ENCODE data around the gene HYI.

HYI gene

DNA sequence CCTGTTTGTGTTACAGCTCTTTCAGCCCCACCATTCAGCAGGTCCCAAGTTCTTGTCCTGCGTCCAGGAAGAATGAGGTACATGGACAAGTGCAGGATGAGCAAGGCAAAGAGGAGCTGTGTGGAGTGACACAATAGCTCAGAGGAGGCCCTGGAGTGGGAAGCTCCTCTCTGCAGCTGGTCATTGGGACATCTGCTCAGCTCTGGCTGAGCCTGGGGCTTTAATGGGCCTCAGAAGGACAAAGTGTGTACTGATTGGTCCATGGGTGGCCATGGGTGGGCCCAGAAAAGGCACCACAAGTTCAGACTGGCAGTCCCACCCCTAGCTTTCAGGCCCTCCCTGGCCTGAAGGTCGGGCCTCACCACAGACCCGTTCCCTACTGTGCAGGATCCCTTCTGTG, 14.7 kb upstream of the HYI start:
- no peak for DNase-seq (ENCODE audit: low read depth in 1 of 2, low spot score in 1 of 2)
- Histone ChIP-seq H3K27me3 (ENCODE audit: insufficient read depth, poor library complexity, severe bottlenecking) (no peaks in the 10 kb centered on the region), H3K27ac (replicated peaks) (no peak overlapping the region)

DNA sequence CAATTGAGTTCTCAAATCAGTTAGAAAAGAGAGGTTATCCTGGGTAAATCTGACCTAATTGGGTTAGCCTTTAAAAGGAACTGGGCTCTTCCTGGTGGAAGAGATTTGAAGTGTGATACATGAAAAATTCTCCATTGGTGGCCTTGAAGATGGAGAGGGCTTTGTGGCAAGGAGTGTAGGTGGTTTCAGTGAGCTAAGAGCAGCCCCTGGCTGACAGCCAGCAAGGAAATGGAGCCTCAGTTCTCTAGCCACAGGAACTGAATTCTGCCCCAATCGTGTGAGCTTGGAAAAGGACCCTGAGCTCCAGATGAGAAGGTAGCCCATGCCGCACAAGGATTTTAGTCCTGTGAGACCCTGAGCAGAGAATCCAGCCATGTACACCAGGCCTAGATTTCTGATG, 12.7 kb upstream of the HYI start:
- H3K27ac ChIP-seq (replicated peaks): no peak overlapping the region
- no peak for DNase-seq (ENCODE audit: low read depth in 1 of 2, low spot score in 1 of 2)
- no peaks in the 10 kb centered on the region for H3K27me3 ChIP-seq (ENCODE audit: insufficient read depth, poor library complexity, severe bottlenecking)
- no peak overlapping the region for H3K4me3 ChIP-seq (replicated peaks; ENCODE audit: insufficient read depth, low read length)
- TF ChIP-seq SPI1 (IDR thresholded peaks at IDR 0.05; ENCODE audit: borderline replicate concordance, low read depth) (no peak), GABPA (IDR thresholded peaks at IDR 0.05; ENCODE audit: low read depth) (no peak), POLR2AphosphoS5 (IDR thresholded peaks at IDR 0.05; ENCODE audit: low read depth) (no peak)
- TF ChIP-seq, protein P1, sequence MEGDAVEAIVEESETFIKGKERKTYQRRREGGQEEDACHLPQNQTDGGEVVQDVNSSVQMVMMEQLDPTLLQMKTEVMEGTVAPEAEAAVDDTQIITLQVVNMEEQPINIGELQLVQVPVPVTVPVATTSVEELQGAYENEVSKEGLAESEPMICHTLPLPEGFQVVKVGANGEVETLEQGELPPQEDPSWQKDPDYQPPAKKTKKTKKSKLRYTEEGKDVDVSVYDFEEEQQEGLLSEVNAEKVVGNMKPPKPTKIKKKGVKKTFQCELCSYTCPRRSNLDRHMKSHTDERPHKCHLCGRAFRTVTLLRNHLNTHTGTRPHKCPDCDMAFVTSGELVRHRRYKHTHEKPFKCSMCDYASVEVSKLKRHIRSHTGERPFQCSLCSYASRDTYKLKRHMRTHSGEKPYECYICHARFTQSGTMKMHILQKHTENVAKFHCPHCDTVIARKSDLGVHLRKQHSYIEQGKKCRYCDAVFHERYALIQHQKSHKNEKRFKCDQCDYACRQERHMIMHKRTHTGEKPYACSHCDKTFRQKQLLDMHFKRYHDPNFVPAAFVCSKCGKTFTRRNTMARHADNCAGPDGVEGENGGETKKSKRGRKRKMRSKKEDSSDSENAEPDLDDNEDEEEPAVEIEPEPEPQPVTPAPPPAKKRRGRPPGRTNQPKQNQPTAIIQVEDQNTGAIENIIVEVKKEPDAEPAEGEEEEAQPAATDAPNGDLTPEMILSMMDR (IDR thresholded peaks at IDR 0.05; ENCODE audit: insufficient read depth, low read length): no peak
- TF ChIP-seq, protein P2, sequence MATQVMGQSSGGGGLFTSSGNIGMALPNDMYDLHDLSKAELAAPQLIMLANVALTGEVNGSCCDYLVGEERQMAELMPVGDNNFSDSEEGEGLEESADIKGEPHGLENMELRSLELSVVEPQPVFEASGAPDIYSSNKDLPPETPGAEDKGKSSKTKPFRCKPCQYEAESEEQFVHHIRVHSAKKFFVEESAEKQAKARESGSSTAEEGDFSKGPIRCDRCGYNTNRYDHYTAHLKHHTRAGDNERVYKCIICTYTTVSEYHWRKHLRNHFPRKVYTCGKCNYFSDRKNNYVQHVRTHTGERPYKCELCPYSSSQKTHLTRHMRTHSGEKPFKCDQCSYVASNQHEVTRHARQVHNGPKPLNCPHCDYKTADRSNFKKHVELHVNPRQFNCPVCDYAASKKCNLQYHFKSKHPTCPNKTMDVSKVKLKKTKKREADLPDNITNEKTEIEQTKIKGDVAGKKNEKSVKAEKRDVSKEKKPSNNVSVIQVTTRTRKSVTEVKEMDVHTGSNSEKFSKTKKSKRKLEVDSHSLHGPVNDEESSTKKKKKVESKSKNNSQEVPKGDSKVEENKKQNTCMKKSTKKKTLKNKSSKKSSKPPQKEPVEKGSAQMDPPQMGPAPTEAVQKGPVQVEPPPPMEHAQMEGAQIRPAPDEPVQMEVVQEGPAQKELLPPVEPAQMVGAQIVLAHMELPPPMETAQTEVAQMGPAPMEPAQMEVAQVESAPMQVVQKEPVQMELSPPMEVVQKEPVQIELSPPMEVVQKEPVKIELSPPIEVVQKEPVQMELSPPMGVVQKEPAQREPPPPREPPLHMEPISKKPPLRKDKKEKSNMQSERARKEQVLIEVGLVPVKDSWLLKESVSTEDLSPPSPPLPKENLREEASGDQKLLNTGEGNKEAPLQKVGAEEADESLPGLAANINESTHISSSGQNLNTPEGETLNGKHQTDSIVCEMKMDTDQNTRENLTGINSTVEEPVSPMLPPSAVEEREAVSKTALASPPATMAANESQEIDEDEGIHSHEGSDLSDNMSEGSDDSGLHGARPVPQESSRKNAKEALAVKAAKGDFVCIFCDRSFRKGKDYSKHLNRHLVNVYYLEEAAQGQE (IDR thresholded peaks at IDR 0.05; ENCODE audit: insufficient replicate concordance, low read depth): no peak

More for the DNA sequence above, 14.7 kb upstream of the HYI start:
- TF ChIP-seq POLR2AphosphoS5 (IDR thresholded peaks at IDR 0.05; ENCODE audit: low read depth) (no peak), GABPA (IDR thresholded peaks at IDR 0.05; ENCODE audit: low read depth) (no peak), SPI1 (IDR thresholded peaks at IDR 0.05; ENCODE audit: borderline replicate concordance, low read depth) (no peak)
- TF ChIP-seq, protein P2 (IDR thresholded peaks at IDR 0.05; ENCODE audit: insufficient replicate concordance, low read depth): no peak
- TF ChIP-seq, protein P1 (IDR thresholded peaks at IDR 0.05; ENCODE audit: insufficient read depth, low read length): no peak
- H3K4me3 ChIP-seq (replicated peaks; ENCODE audit: insufficient read depth, low read length): no peak overlapping the region

DNA sequence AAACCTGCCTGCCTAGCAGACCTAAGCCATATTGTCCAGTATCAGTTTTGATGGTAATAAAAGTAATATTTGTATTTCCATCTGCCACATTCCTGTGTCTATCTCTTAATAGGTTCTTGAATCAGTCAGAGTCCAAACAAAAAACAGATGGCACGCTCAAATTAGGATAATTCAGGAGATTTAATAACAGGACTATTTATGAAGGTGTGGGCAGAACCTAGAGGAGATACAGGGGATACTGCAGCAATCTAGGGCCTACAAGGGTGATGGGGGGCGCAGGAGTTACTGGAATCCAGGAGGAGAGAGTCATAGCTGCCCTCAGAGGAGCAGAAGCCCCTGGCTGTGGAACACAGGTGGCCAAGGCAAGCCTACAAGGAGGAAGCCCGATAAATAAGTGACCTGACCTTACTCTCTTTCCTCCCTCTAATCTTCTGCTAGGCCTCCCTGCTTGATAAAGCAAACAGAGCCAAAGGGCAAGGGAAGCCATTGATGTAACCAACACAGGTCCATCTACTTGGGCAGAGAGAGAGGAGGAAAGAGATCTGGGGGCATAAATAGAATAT, 11.9 kb upstream of the HYI start:
- Histone ChIP-seq H3K27me3 (ENCODE audit: insufficient read depth, poor library complexity, severe bottlenecking) (no peaks in the 10 kb centered on the region), H3K27ac (replicated peaks) (no peak overlapping the region), H3K4me3 (replicated peaks; ENCODE audit: insufficient read depth, low read length) (no peak overlapping the region)
- TF ChIP-seq, protein P1 (IDR thresholded peaks at IDR 0.05; ENCODE audit: insufficient read depth, low read length): no peak
- TF ChIP-seq SPI1 (IDR thresholded peaks at IDR 0.05; ENCODE audit: borderline replicate concordance, low read depth) (no peak), GABPA (IDR thresholded peaks at IDR 0.05; ENCODE audit: low read depth) (no peak), POLR2AphosphoS5 (IDR thresholded peaks at IDR 0.05; ENCODE audit: low read depth) (no peak)
- TF ChIP-seq, protein P2 (IDR thresholded peaks at IDR 0.05; ENCODE audit: insufficient replicate concordance, low read depth): no peak
- no peak for DNase-seq (ENCODE audit: low read depth in 1 of 2, low spot score in 1 of 2)
